Forelimb muscle (tissue), 1 donor: ENCODE measurements around the gene FAM180A. TPM values are rescaled to one million over a fixed set of nuclear protein-coding genes. Genes with fewer than 3 reads are reported as not detected.

Experiments used
- DNase-seq: peaks from one replicate; pipeline ENCODE4 v3.0.0-alpha.2; 2013; ENCODE audit warnings: low read depth
- polyA plus RNA-seq: library from polyadenylated mRNA; unstranded; fragments of 120-200 nt; gene quantifications from one replicate; pipeline ENCODE4 v1.2.1, GENCODE V29; 2013; ENCODE audit not compliant: insufficient read length

The FAM180A gene
- polyA plus RNA-seq, 1 donor = 0.10 TPM

GRCh38 chr7:135684136-135684535, 64.5 kb downstream of the FAM180A start:
- no peak for DNase-seq

GRCh38 chr7:135683609-135684008, 65.0 kb downstream of the FAM180A start:
- DNase-seq = no peak

GRCh38 chr7:135682191-135682590, 66.4 kb downstream of the FAM180A start:
- no peak for DNase-seq

- no peak for DNase-seq
Observed at GRCh38 chr7:135681762-135682161, 66.9 kb downstream of the FAM180A start.

Other genes starting within 250 kb of the FAM180A start
- 22.0 TPM for gene CNOT4, start 238.7 kb downstream of the FAM180A start, polyA plus RNA-seq
- gene NUP205, start 190.9 kb downstream of the FAM180A start, polyA plus RNA-seq = 32.2 TPM
- gene STMP1, start 86.3 kb downstream of the FAM180A start, polyA plus RNA-seq = 45.6 TPM
- 1.8 TPM for gene SLC13A4, start 20.6 kb downstream of the FAM180A start, polyA plus RNA-seq
- 91.8 TPM for gene MTPN, start 228.5 kb upstream of the FAM180A start, polyA plus RNA-seq